Fibroblast of the aortic adventitia (primary cell): ENCODE results near the gene EXOSC10. TPM values are rescaled to one million over a fixed set of nuclear protein-coding genes. Genes with fewer than 3 reads are reported as not detected.
A peak's percentile ranks its signal among the peaks of the same experiment; 100 is the strongest.
"Not testable (repeated sequence)": the region's sequence is repeated elsewhere in the genome, so short reads cannot be mapped to it uniquely, and the experiment has no call there.

Source experiments
- DNase-seq: peaks from one replicate; pipeline ENCODE4 v3.0.0-alpha.2; 2010; ENCODE audit warnings: low read depth
- H3K4me3 ChIP-seq: 2 replicates; pipeline ENCODE4 v1.5.1; 2011; ENCODE audit warnings: low read depth, mild to moderate bottlenecking, control low read depth, low read length, moderate library complexity
- total RNA-seq: library from RNA; depleted of rRNA; stranded (reverse); fragments of >200 nt; gene quantifications from 2 replicates; pipeline ENCODE4 v1.2.3, GENCODE V29; 2012; ENCODE audit warnings: low replicate concordance
- TF ChIP-seq, protein P1 (sequence below): IDR thresholded peaks from 2 replicates; pipeline ENCODE4 v1.5.1; 2011; ENCODE audit warnings: mild to moderate bottlenecking, low read length, control low read depth, inconsistent platforms; ENCODE audit not compliant: insufficient read depth

EXOSC10 gene
- total RNA-seq, 1 donor = 63.6 TPM

DNA sequence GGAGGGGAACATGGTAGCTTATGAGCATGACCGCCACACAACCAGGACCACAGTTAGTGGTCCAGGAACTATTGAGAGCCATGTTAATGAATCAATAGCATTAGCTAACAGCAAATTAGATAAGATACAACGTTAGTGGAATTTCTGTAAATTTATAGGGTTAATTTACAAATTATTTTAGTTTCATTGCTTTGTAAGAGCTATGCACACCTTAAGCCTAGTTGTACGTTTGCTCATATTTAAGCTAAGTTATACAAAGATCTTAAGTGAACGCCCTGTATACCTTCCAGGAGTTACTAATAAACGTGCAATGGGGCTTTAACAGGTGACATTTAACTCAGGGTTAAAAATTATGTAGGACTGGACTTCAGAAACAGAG, 749 bp downstream of the EXOSC10 start:
- TF ChIP-seq, protein P1, sequence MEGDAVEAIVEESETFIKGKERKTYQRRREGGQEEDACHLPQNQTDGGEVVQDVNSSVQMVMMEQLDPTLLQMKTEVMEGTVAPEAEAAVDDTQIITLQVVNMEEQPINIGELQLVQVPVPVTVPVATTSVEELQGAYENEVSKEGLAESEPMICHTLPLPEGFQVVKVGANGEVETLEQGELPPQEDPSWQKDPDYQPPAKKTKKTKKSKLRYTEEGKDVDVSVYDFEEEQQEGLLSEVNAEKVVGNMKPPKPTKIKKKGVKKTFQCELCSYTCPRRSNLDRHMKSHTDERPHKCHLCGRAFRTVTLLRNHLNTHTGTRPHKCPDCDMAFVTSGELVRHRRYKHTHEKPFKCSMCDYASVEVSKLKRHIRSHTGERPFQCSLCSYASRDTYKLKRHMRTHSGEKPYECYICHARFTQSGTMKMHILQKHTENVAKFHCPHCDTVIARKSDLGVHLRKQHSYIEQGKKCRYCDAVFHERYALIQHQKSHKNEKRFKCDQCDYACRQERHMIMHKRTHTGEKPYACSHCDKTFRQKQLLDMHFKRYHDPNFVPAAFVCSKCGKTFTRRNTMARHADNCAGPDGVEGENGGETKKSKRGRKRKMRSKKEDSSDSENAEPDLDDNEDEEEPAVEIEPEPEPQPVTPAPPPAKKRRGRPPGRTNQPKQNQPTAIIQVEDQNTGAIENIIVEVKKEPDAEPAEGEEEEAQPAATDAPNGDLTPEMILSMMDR = no peak
- H3K4me3 ChIP-seq = peak overlapping the region; percentile 96
- no peak for DNase-seq

DNA sequence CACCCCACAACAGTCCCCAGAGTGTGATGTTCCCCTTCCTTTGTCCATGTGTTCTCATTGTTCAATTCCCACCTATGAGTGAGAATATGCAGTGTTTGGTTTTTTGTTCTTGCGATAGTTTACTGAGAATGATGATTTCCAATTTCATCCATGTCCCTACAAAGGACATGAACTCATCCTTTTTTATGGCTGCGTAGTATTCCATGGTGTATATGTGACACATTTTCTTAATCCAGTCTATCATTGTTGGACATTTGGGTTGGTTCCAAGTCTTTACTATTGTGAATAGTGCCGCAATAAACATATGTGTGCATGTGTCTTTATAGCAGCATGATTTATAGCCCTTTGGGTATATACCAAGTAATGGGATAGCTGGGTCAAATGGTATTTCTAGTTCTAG, 15.9 kb downstream of the EXOSC10 start:
- DNase-seq, H3K4me3 ChIP-seq: not testable (repeated sequence)

DNA sequence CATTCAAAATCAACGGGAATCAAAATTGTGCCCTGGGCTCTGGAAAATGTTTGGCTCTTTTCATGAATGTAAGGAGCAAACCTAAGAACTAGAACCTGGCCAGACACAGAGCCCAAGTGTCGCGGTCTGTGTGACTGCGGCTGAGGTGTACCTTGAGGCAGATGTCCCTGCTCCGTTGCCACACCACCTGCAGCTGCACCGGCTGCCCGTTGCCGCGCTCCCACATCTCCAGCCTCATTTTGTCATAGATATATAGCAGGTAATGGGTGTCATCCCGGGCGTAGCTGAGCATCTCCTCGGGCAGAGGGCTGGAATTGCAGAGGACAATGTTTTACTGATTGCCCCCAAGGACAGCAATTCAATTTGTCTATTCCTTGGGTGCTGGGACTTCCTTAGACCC, 18.7 kb downstream of the EXOSC10 start:
- H3K4me3 ChIP-seq = no peak overlapping the region
- TF ChIP-seq, protein P1 = no peak
- DNase-seq = no peak

DNA sequence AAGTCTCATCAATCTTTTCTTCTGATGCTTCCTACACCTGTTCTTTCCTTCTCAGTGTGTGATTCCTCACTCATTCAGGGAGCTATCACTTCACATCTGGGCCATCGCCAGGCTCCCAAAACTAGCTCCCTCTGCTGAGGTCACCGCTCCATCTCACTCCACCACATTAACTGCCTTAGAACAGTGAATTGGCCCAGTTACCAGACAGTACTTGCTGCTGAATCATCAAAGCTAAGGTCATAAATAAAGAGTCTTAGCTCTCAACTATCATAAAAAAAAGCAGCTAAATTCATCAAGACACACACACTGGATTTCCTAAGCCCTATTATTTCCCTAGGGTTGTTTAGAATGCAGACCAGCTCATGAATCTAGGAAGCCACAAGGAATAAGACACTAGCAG, 21.0 kb downstream of the EXOSC10 start:
- no peak for DNase-seq
- TF ChIP-seq, protein P1 = no peak
- H3K4me3 ChIP-seq = no peak overlapping the region

DNA sequence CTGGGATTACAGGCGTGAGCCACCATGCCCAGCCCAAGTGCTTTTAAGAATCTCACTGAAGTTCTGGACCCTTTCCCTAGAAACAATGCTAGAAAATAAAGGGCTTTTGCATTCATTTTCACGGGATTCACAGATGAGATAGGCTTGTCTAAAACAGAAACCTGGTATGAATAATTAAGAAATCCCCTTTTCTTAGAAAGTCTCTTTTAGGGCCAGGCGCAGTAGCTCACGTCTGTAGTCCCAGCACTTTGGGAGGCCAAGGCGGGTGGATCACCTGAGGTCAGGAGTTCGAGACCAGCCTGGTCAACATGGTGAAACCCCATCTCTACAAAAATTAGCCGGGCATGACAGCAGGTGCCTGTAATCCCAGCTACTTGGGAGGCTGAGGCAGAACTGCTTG, 26.3 kb downstream of the EXOSC10 start:
- DNase-seq, H3K4me3 ChIP-seq: not testable (repeated sequence)

DNA sequence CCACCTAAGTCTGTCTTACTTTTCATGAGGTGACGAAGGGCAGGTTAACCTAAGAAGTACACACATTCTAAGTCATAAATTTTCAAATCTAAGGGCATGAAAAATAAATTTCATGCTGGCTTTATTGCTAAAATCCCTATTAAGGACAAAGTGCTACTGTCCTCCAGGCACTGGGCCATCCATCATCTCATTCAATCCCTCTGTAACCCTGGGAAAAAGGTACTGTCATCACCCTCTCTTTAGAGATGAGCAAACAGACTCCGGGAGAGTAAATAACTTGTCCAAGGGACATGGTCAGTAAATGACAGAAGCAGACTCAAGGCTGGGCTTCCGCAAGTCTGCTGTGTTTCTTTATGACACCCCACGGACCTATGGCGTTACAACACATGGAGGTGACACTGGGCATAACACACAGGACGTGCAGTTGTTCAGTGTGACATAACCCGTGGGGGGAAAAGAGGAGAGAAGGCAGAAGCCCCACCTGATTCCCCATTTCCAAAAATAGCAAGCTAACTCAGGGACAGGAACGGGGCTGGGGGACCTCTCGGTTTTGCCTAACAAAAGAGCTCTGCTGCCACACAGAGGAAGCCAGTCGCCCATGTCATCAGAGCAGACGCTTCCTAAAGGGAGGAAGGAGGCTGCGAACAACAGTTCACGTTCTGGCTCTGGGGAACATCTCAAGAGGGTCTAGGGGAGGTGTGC, 27.3 kb downstream of the EXOSC10 start:
- no peak for DNase-seq
- TF ChIP-seq, protein P1 = no peak
- H3K4me3 ChIP-seq = no peak overlapping the region

DNA sequence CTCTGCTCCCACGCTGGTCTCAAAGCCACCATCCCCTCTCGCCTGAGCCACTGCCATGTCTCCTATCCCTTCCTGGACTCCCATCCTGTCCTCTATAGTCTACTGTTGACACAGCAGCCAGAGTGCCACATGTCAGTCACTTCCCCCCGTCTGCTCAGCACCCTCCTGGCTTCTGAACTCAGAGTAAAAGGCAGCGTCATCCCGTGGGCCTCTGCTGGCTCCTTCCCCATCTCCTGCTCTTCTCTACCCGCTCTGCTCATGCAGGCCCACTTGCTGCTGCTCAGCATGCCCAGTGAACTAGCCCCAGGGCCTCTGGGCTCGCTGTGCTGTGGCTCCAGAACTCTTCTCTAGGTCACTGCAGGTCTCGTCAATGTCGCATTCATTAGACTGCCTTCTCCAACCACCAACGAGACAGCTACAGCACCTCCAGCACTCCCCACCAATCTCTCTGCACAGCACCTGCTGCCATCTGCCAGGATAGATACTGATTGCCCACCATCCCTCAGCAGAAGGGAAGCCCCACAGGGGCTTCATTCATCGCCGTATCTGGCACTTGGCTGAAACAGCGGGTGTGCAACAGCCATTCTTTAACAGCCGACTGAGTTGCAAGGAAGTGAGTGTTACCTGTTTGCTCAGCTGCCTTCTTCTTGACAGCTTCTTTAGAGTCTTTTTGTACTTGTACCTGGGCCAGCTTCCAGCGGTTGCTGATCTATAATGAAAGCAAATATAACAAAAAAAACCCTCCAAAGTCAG, 28.0 kb downstream of the EXOSC10 start:
- TF ChIP-seq, protein P1 = no peak
- no peak overlapping the region for H3K4me3 ChIP-seq
- DNase-seq = no peak

DNA sequence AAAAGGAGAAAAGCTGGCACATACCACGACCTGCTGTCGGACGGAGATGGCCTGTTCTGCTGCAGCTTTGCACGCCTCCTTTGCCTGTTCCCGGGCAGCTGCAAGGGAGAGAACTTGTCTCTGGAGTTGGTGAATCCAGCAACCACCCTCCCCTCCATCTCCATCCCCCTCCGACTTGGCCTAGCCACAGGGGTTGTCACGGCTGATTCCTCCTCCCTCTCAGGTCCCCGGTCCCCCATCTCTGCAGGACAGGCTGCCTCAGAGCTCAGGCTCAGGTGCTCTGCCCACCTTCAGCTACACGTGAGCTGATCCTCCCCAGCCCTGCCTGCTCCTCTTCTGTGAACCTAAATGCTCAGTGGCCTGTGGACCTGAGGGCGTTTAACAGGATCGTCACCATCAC, 28.8 kb downstream of the EXOSC10 start:
- TF ChIP-seq, protein P1 = no peak
- no peak overlapping the region for H3K4me3 ChIP-seq
- no peak for DNase-seq
